IMR-90 (cell line): ENCODE measurements around the gene PPP3CA. TPM values are rescaled to one million over a fixed set of nuclear protein-coding genes. Genes with fewer than 3 reads are reported as not detected.

Experiments used
- ATAC-seq: fragments of 200-7000 bp; cut with Tn5 transposase; 2 replicates; pipeline ENCODE4 v1.9.1; 2020; ENCODE audit warnings: low read depth, mild to moderate bottlenecking, moderate library complexity
- BruUV-seq: library from RNA; stranded (reverse); fragments of 400-500 nt; replicated peaks from 2 replicates; lab custom pipeline; 2021; lab: Mats Ljungman, UMichigan
- CTCF ChIA-PET: fragments of 300-600 bp; formaldehyde crosslinking; extraction: SDS; loops from one replicate; lab custom pipeline; 2021; ENCODE audit warnings: antibody characterized with exemption; lab: Yijun Ruan, JAX
- POLR2A ChIA-PET: fragments of 300-600 bp; sonication (Branson Sonifier 250); formaldehyde crosslinking; loops from one replicate; lab custom pipeline; 2022; ENCODE audit warnings: antibody characterized with exemption; ENCODE audit not compliant: unreplicated experiment; lab: Charles Lee
- DNase-seq: peaks from one replicate; pipeline ENCODE4 v3.0.0; 2013
- H2AFZ ChIP-seq: replicated peaks from 2 replicates; pipeline ENCODE3; 2013; ENCODE audit warnings: low read length, mild to moderate bottlenecking; ENCODE audit not compliant: poor library complexity
- H2AK5ac ChIP-seq: 2 replicates; pipeline ENCODE4 v1.6.1; 2013; ENCODE audit warnings: low read depth, low read length, inconsistent platforms
- H2AK9ac ChIP-seq: replicated peaks from 2 replicates; pipeline ENCODE3; 2013; ENCODE audit warnings: mild to moderate bottlenecking, low read depth, low read length, moderate library complexity; ENCODE audit not compliant: poor library complexity
- H2BK120ac ChIP-seq: 2 replicates; pipeline ENCODE4 v1.6.1; 2013; ENCODE audit warnings: low read depth, low read length, inconsistent platforms
- H2BK15ac ChIP-seq: 3 replicates; pipeline ENCODE4 v1.6.1; 2013; ENCODE audit warnings: low read depth, low read length, inconsistent platforms
- H2BK20ac ChIP-seq: 2 replicates; pipeline ENCODE4 v1.6.1; 2013; ENCODE audit warnings: low read depth, mild to moderate bottlenecking, inconsistent platforms, low read length, moderate library complexity
- H2BK5ac ChIP-seq: 2 replicates; pipeline ENCODE4 v1.6.1; 2013; ENCODE audit warnings: mild to moderate bottlenecking, low read depth, low read length, inconsistent platforms; ENCODE audit not compliant: poor library complexity, severe bottlenecking
- H3K14ac ChIP-seq: replicated peaks from 2 replicates; pipeline ENCODE4 v1.6.1; 2013; ENCODE audit warnings: low read depth, low read length, inconsistent platforms
- H3K18ac ChIP-seq: 2 replicates; pipeline ENCODE4 v1.6.1; 2013; ENCODE audit warnings: low read depth, low read length, control low read depth
- H3K23ac ChIP-seq: 2 replicates; pipeline ENCODE4 v1.6.1; 2013; ENCODE audit warnings: low read depth, low read length, inconsistent platforms
- H3K27ac ChIP-seq: 2 replicates; pipeline ENCODE4 v1.5.1; 2013; ENCODE audit warnings: mild to moderate bottlenecking, control low read depth, low read length; ENCODE audit not compliant: insufficient read depth
- H3K27me3 ChIP-seq: 2 replicates; pipeline ENCODE4 v1.6.1; 2013; ENCODE audit warnings: low read length; ENCODE audit not compliant: control insufficient read depth, insufficient read depth
- H3K36me3 ChIP-seq: 2 replicates; pipeline ENCODE4 v1.6.1; 2013; ENCODE audit warnings: low read length, mixed read lengths; ENCODE audit not compliant: control insufficient read depth, insufficient read depth
- H3K4ac ChIP-seq: 2 replicates; pipeline ENCODE4 v1.6.1; 2013; ENCODE audit warnings: low read depth, low read length, inconsistent platforms
- H3K4me1 ChIP-seq: 2 replicates; pipeline ENCODE4 v1.6.1; 2013; ENCODE audit warnings: low read length, mixed read lengths; ENCODE audit not compliant: control insufficient read depth, insufficient read depth
- H3K4me2 ChIP-seq: 2 replicates; pipeline ENCODE4 v1.6.1; 2013; ENCODE audit warnings: low read depth, mild to moderate bottlenecking, control low read depth, low read length, moderate library complexity
- H3K4me3 ChIP-seq: 2 replicates; pipeline ENCODE4 v1.5.1; 2013; ENCODE audit warnings: low read depth, mild to moderate bottlenecking, control low read depth, low read length, moderate library complexity; ENCODE audit not compliant: insufficient read depth
- H3K56ac ChIP-seq: 2 replicates; pipeline ENCODE4 v1.6.1; 2013; ENCODE audit warnings: low read length, inconsistent platforms; ENCODE audit not compliant: insufficient read depth; ENCODE audit errors: extremely low read depth
- H3K79me1 ChIP-seq, 2 experiments: 2 replicates each; pipeline ENCODE4 v1.6.1; 2013; ENCODE audit warnings: low read length in 2 of 2, inconsistent platforms in 1 of 2, low read depth in 1 of 2
- H3K9ac ChIP-seq: 2 replicates; pipeline ENCODE4 v1.6.1; 2013; ENCODE audit warnings: low read depth, low read length, control low read depth
- H3K9me1 ChIP-seq: 2 replicates; pipeline ENCODE4 v1.6.1; 2013; ENCODE audit warnings: low read length, inconsistent platforms; ENCODE audit not compliant: insufficient read depth
- H3K9me3 ChIP-seq: 2 replicates; pipeline ENCODE4 v1.6.1; 2013; ENCODE audit warnings: low read length; ENCODE audit not compliant: control insufficient read depth, insufficient read depth
- H4K20me1 ChIP-seq: 2 replicates; pipeline ENCODE4 v1.6.1; 2013; ENCODE audit warnings: low read length, inconsistent platforms; ENCODE audit not compliant: insufficient read depth
- H4K5ac ChIP-seq: 2 replicates; pipeline ENCODE4 v1.6.1; 2013; ENCODE audit warnings: mild to moderate bottlenecking, low read depth, low read length, control low read depth
- H4K8ac ChIP-seq, 2 experiments: 2 replicates each; pipeline ENCODE4 v1.6.1; 2013; ENCODE audit warnings: low read depth in 2 of 2, low read length in 2 of 2, control low read depth in 1 of 2, inconsistent platforms in 1 of 2
- H4K91ac ChIP-seq: 2 replicates; pipeline ENCODE4 v1.6.1; 2013; ENCODE audit warnings: low read depth, low read length, inconsistent platforms; ENCODE audit not compliant: insufficient read depth
- ELK1 ChIP-seq: fragments of 150-350 bp; IDR thresholded peaks from 2 replicates; pipeline ENCODE4 v1.6.1; 2016; ENCODE audit warnings: low read depth, mild to moderate bottlenecking, low read length, moderate library complexity, borderline replicate concordance
- FOS ChIP-seq: fragments of 150-350 bp; IDR thresholded peaks from 2 replicates; pipeline ENCODE4 v1.6.1; 2016; ENCODE audit warnings: low read depth, low read length
- MXI1 ChIP-seq: IDR thresholded peaks from 2 replicates; pipeline ENCODE4 v1.6.1; 2012; ENCODE audit warnings: low read depth, mild to moderate bottlenecking, low read length, moderate library complexity, borderline replicate concordance
- RFX5 ChIP-seq: IDR thresholded peaks from 2 replicates; pipeline ENCODE4 v1.8.0; 2012; ENCODE audit warnings: low read depth, mild to moderate bottlenecking, low read length, moderate library complexity
- SMC3 ChIP-seq: fragments of 150-350 bp; IDR thresholded peaks from 2 replicates; pipeline ENCODE4 v1.6.1; 2016; ENCODE audit warnings: low read depth, mild to moderate bottlenecking, antibody characterized with exemption, low read length, moderate library complexity
- WGBS, 2 experiments: methylation state at CpG; one replicate each; pipeline versions ENCODE4 v1.1.5 to v1.1.7; 2013; ENCODE audit warnings: missing lambda C conversion rate in 2 of 2; ENCODE audit not compliant: insufficient read length in 1 of 2; ENCODE audit errors: extremely low coverage in 2 of 2; 5-methylcytosine and 5-hydroxymethylcytosine counted together
- dilution Hi-C: fragments of 300-500 bp; cut with HindIII; formaldehyde crosslinking; loops from one replicate; pipeline ENCODE4 v1.14.3; 2018; ENCODE audit warnings: low sequenced_read_pairs; ENCODE audit not compliant: unreplicated experiment
- in situ Hi-C: fragments of 300-500 bp; cut with MboI; formaldehyde crosslinking; loops from 3 replicates; pipeline ENCODE4 v1.14.3; 2019; ENCODE audit warnings: low sequenced_read_pairs, inconsistent platforms, mixed read lengths
- intact Hi-C: fragments of 100-400 bp; cut with micrococcal nuclease; formaldehyde crosslinking; loops from 2 replicates; pipeline ENCODE4 v1.10.0; 2022
- polyA plus RNA-seq, 3 experiments: library from polyadenylated mRNA; depleted of rRNA; stranded (reverse); fragments of >200 nt; gene quantifications; 2 replicates each; pipeline ENCODE4 v1.2.3, GENCODE V29; 2012; ENCODE audit warnings: low replicate concordance in 1 of 3
- total RNA-seq: library from RNA; depleted of rRNA; stranded (reverse); fragments of >200 nt; gene quantifications from 2 replicates; pipeline ENCODE4 v1.2.3, GENCODE V29; 2012

The PPP3CA gene
- total and polyA plus RNA-seq, 2 of the 4 experiments (the other 2 are of a cell fraction), result 14.5 to 48.6 TPM

GRCh38 chr4:101040776-101041175, 306.6 kb downstream of the PPP3CA start:
- Histone ChIP-seq H2BK120ac (no peak overlapping the region), H3K27me3 (no peaks in the 10 kb centered on the region), H2AFZ (no peak overlapping the region), H2BK20ac (no peak overlapping the region), H3K9ac (no peak overlapping the region), H3K9me1 (peaks cover 4% of the 10 kb centered on the region; the same call in 1 of the 2 replicates), H4K8ac (no peak overlapping the region), H3K18ac (no peak overlapping the region), H3K4me2 (no peak overlapping the region), H3K79me1 (peaks cover 3 to 4% of the 10 kb centered on the region in 2 experiments; a peak in 2 of 4 replicates), H3K4ac (no peak overlapping the region), H3K27ac (no peak overlapping the region), H2AK5ac (no peak overlapping the region), H4K5ac (no peak overlapping the region), H2AK9ac (no peak overlapping the region), H4K91ac (no peak overlapping the region), H3K4me3 (no peak overlapping the region), H2BK5ac (no peak overlapping the region), H2BK15ac (no peak overlapping the region), H4K20me1 (no peaks in the 10 kb centered on the region; the same call in 1 of the 2 replicates), H3K9me3 (no peaks in the 10 kb centered on the region), H3K36me3 (peaks cover 5% of the 10 kb centered on the region), H3K4me1 (no peaks in the 10 kb centered on the region), H3K14ac (no peak overlapping the region), H3K23ac (no peak overlapping the region), H3K56ac (no peak overlapping the region)
- no peak for DNase-seq
- in situ Hi-C loops (no loop called here), dilution Hi-C loops (no loop called here), intact Hi-C loops (no loop called here)
- ChIA-PET CTCF (no interaction called here), POLR2A (no interaction called here)
- no peak for ATAC-seq
- no CpG with 5 or more reads among the region's 2 CpGs for WGBS, 2 experiments
- TF ChIP-seq SMC3 (no peak), MXI1 (no peak), RFX5 (no peak), ELK1 (no peak), FOS (no peak)
- no TSS peak for BruUV-seq
